Stimulated activated CD4-positive, alpha-beta T cell treated with anti-CD3 and anti-CD28 coated beads, Interleukin-4, amount 100 ng/mL, for 24 hours (primary cell): ENCODE results near the gene OSTN.
"Not testable (repeated sequence)": the region's sequence is repeated elsewhere in the genome, so short reads cannot be mapped to it uniquely, and the experiment has no call there.

Experiments used
- DNase-seq: peaks from one replicate; pipeline ENCODE4 v3.0.0-alpha.2; 2020

The OSTN gene

GRCh38 chr3:191268737-191269136 lies 69.7 kb downstream of the OSTN start:
- DNase-seq, result no peak

- no peak for DNase-seq
These were observed 70.4 kb downstream of the OSTN start for GRCh38 chr3:191269289-191270085.

GRCh38 chr3:191275244-191275643 lies 76.2 kb downstream of the OSTN start:
- DNase-seq, result not testable (repeated sequence)

GRCh38 chr3:191275751-191276150 lies 76.7 kb downstream of the OSTN start:
- no peak for DNase-seq

GRCh38 chr3:191280111-191280510 lies 81.1 kb downstream of the OSTN start:
- no peak for DNase-seq

GRCh38 chr3:191280882-191281281 lies 81.8 kb downstream of the OSTN start:
- no peak for DNase-seq

- DNase-seq, result no peak
These were observed 83.5 kb downstream of the OSTN start for GRCh38 chr3:191282251-191283185.

GRCh38 chr3:191283400-191283799 lies 84.4 kb downstream of the OSTN start:
- no peak for DNase-seq

GRCh38 chr3:191290311-191291025 lies 91.4 kb downstream of the OSTN start:
- DNase-seq, result no peak

- DNase-seq, result no peak
These were observed 93.4 kb downstream of the OSTN start for GRCh38 chr3:191292243-191293015.

GRCh38 chr3:191294291-191294690 lies 95.2 kb downstream of the OSTN start:
- DNase-seq, result no peak

- no peak for DNase-seq
These were observed 97.0 kb downstream of the OSTN start for GRCh38 chr3:191296041-191296541.

- no peak for DNase-seq
These were observed 99.8 kb downstream of the OSTN start for GRCh38 chr3:191298846-191299245.

GRCh38 chr3:191300422-191300821 lies 101.4 kb downstream of the OSTN start:
- no peak for DNase-seq

- DNase-seq, result no peak
These were observed 102.0 kb downstream of the OSTN start for GRCh38 chr3:191301017-191301416.

- no peak for DNase-seq
These were observed 102.9 kb downstream of the OSTN start for GRCh38 chr3:191301782-191302411.

- no peak for DNase-seq
These were observed 103.4 kb downstream of the OSTN start for GRCh38 chr3:191302451-191302850.

GRCh38 chr3:191303596-191303995 lies 104.6 kb downstream of the OSTN start:
- no peak for DNase-seq

- DNase-seq, result no peak
These were observed 107.4 kb downstream of the OSTN start for GRCh38 chr3:191306428-191306827.

- DNase-seq, result no peak
These were observed 108.3 kb downstream of the OSTN start for GRCh38 chr3:191307341-191307740.

GRCh38 chr3:191313296-191313695 lies 114.3 kb downstream of the OSTN start:
- DNase-seq, result no peak
